Measurements from ENCODE around the gene ZFYVE28. TPM values are rescaled to one million over a fixed set of nuclear protein-coding genes. Genes with fewer than 3 reads are reported as not detected.
"Not testable (repeated sequence)": the region's sequence is repeated elsewhere in the genome, so short reads cannot be mapped to it uniquely, and the experiment has no call there.

ZFYVE28 gene
- total RNA-seq, 2 experiments from 2014 or later, result 9.6 to 10.3 TPM

- CTCF ChIA-PET, result no interaction called here
- POLR2A ChIA-PET, result no interaction called here
Measured at GRCh38 chr4:2432991-2433530, 14.6 kb upstream of the ZFYVE28 start.

GRCh38 chr4:2432004-2432403, 13.6 kb upstream of the ZFYVE28 start:
- ChIA-PET POLR2A (no interaction called here), CTCF (no interaction called here)

- CTCF ChIA-PET, result not testable (repeated sequence)
- POLR2A ChIA-PET, result interaction anchor here (0.5 to 0.6 kb wide), 2 partner anchors 75 to 116 kb away, joined by 3 to 8 read pairs; no protein-coding TSS in a partner anchor
Measured at GRCh38 chr4:2429945-2430757, 11.7 kb upstream of the ZFYVE28 start.

GRCh38 chr4:2428496-2429213, 10.2 kb upstream of the ZFYVE28 start:
- CTCF ChIA-PET, result interaction anchor here (2.1 kb wide), 1 partner anchor 13 kb away, joined by 7 read pairs; no protein-coding TSS in a partner anchor
- POLR2A ChIA-PET, result interaction anchor here (0.9 kb wide), 1 partner anchor 102 kb away, joined by 7 read pairs; no protein-coding TSS in a partner anchor

- POLR2A ChIA-PET, result interaction anchor here (0.9 kb wide), 1 partner anchor 101 kb away, joined by 7 read pairs; no protein-coding TSS in a partner anchor
- CTCF ChIA-PET, result interaction anchor here (2.1 kb wide), 1 partner anchor 14 kb away, joined by 7 read pairs; no protein-coding TSS in a partner anchor
Measured at GRCh38 chr4:2427383-2428334, 9.2 kb upstream of the ZFYVE28 start.

- POLR2A ChIA-PET, result no interaction called here
- CTCF ChIA-PET, result no interaction called here
Measured at GRCh38 chr4:2426711-2427275, 8.3 kb upstream of the ZFYVE28 start.

GRCh38 chr4:2426069-2426397, 7.6 kb upstream of the ZFYVE28 start:
- ChIA-PET POLR2A (no interaction called here), CTCF (no interaction called here)

GRCh38 chr4:2425386-2426068, 7.1 kb upstream of the ZFYVE28 start:
- ChIA-PET CTCF (no interaction called here), POLR2A (no interaction called here)

GRCh38 chr4:2424581-2424980, 6.1 kb upstream of the ZFYVE28 start:
- CTCF ChIA-PET, result no interaction called here
- POLR2A ChIA-PET, result no interaction called here

GRCh38 chr4:2423695-2424094, 5.2 kb upstream of the ZFYVE28 start:
- CTCF ChIA-PET, result no interaction called here

GRCh38 chr4:2423066-2423465, 4.6 kb upstream of the ZFYVE28 start:
- POLR2A ChIA-PET, result no interaction called here
- CTCF ChIA-PET, result interaction anchor here (1.8 kb wide), 1 partner anchor 10 kb away, joined by 11 read pairs; no protein-coding TSS in a partner anchor

More at GRCh38 chr4:2423695-2424094, 5.2 kb upstream of the ZFYVE28 start:
- POLR2A ChIA-PET, result no interaction called here

GRCh38 chr4:2421928-2422327, 3.5 kb upstream of the ZFYVE28 start:
- POLR2A ChIA-PET, result no interaction called here
- CTCF ChIA-PET, result interaction anchor here (1.2 to 2.4 kb wide), 4 partner anchors 9 to 204 kb away, joined by 3 to 11 read pairs (median 7); no protein-coding TSS in a partner anchor

GRCh38 chr4:2419814-2420213, 1.4 kb upstream of the ZFYVE28 start:
- POLR2A ChIA-PET, result no interaction called here

GRCh38 chr4:2418650-2419571, 466 bp upstream of the ZFYVE28 start, which contains the start of gene CFAP99:
CFAP99 (plus strand) TSS chr4:2418955.
- ChIA-PET POLR2A (interaction anchor here (1.0 kb wide), 1 partner anchor 50 kb away, joined by 4 read pairs; the partner anchor contains the start of gene RNF4), CTCF (interaction anchor here (0.5 to 1.7 kb wide), 7 partner anchors 15 to 551 kb away, joined by 3 to 10 read pairs (median 3); no protein-coding TSS in a partner anchor)

More at GRCh38 chr4:2419814-2420213, 1.4 kb upstream of the ZFYVE28 start:
- CTCF ChIA-PET, result interaction anchor here (0.5 to 2.4 kb wide), 5 partner anchors 14 to 344 kb away, joined by 3 to 10 read pairs (median 3); no protein-coding TSS in a partner anchor

GRCh38 chr4:2417226-2417764, 1.1 kb downstream of the ZFYVE28 start:
- ChIA-PET POLR2A (interaction anchor here (1.6 kb wide), 1 partner anchor 52 kb away, joined by 6 read pairs; the partner anchor contains the start of gene RNF4), CTCF (no interaction called here)

- CTCF ChIA-PET, result interaction anchor here (1.1 to 1.4 kb wide), 2 partner anchors 24 to 25 kb away, joined by 3 to 4 read pairs; no protein-coding TSS in a partner anchor
- POLR2A ChIA-PET, result interaction anchor here (0.5 to 1.6 kb wide), 3 partner anchors 24 to 175 kb away, joined by 3 to 6 read pairs (median 4); partner anchors contain the start of genes HAUS3, POLN and RNF4
Measured at GRCh38 chr4:2416564-2417225, 1.8 kb downstream of the ZFYVE28 start.

Data from activated CD8-positive, alpha-beta memory T cell treated with anti-CD3 and anti-CD28 coated beads for 36 hours (primary cell).